Gastroesophageal sphincter (tissue), 3 donors: ENCODE results near the gene NTRK3.

Source experiments
- CTCF ChIP-seq, 4 experiments: fragments of 200-600 bp in 2 of 4; fragments of 450-650 bp in 2 of 4; sonication (generic) in 1 of 4; IDR thresholded peaks; one replicate each; pipeline ENCODE4 v1.5.1; 2017 to 2019; ENCODE audit warnings: antibody characterized with exemption in 4 of 4, mild to moderate bottlenecking in 2 of 4, moderate library complexity in 2 of 4
- EP300 ChIP-seq: sonication (generic); formaldehyde crosslinking; IDR thresholded peaks from one replicate; pipeline ENCODE4 v1.6.1; 2017; ENCODE audit warnings: antibody characterized with exemption, mild to moderate bottlenecking
- POLR2A ChIP-seq, 2 donors: fragments of 450-650 bp; IDR thresholded peaks; one replicate each; pipeline ENCODE4 v1.6.1; 2017; ENCODE audit warnings: antibody characterized with exemption in 2 of 2, mild to moderate bottlenecking in 2 of 2, moderate library complexity in 1 of 2
- POLR2AphosphoS5 ChIP-seq: sonication (generic); formaldehyde crosslinking; IDR thresholded peaks from one replicate; pipeline ENCODE4 v1.6.1; 2017; ENCODE audit warnings: antibody characterized with exemption

GRCh38 chr15:88023914-88024313 lies 232.6 kb downstream of the NTRK3 start:
- no peak for TF ChIP-seq CTCF (IDR thresholded peaks at IDR 0.05)
- no peak for TF ChIP-seq POLR2AphosphoS5
- no peak for TF ChIP-seq POLR2A (IDR thresholded peaks at IDR 0.05)
- no peak for TF ChIP-seq EP300
